Activated CD4-positive, alpha-beta T cell treated with anti-CD3 and anti-CD28 coated beads, Interleukin-2, Interleukin-4, amounts not matched to agents 100 ng/mL and 50 ng/mL, durations not matched to agents 16 hours and 8 hours (primary cell): Measurements from ENCODE around the gene ASXL2.
"Not testable (repeated sequence)": the region's sequence is repeated elsewhere in the genome, so short reads cannot be mapped to it uniquely, and the experiment has no call there.

Experiments used
- DNase-seq: peaks from one replicate; pipeline ENCODE4 v3.0.0-alpha.2; 2020; ENCODE audit warnings: low spot score

ASXL2 gene

DNA sequence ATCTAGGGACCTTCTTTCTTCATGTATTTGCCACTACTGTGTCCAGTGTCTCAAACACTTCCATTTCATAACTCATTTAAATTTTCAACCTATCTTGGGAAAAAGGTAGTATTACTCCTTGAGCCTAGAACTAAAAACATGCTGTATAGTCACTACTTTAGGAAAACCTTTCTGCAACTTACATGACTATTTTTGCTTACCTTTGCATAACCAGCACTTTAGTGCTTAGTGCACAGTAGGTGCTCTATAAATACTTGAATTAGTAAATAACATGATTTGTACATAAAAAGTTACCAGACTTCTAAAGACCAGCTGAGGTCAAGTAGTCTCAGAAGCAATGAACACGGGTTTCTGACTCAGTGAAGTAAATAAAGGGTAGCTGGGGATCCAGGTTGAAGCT, 142.5 kb downstream of the ASXL2 start:
- no peak for DNase-seq

DNA sequence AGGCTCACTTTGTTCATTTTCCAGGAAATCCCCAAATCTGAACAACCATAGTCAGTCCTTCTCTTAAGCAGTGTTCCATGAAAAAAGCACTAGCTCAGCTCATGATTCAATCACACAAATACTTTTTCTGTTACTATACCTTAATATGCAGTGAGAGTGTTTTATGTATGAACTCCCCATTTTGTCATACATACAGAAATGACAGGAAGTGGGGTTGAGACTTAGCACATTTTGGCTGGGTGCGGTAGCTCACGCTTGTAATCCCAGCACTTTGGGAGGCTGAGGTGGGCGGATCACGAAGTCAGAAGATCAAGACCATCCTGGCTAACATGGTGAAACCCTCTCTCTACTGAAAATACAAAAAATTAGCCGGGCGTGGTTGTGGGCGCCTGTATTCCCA, 149.7 kb downstream of the ASXL2 start:
- no peak for DNase-seq

DNA sequence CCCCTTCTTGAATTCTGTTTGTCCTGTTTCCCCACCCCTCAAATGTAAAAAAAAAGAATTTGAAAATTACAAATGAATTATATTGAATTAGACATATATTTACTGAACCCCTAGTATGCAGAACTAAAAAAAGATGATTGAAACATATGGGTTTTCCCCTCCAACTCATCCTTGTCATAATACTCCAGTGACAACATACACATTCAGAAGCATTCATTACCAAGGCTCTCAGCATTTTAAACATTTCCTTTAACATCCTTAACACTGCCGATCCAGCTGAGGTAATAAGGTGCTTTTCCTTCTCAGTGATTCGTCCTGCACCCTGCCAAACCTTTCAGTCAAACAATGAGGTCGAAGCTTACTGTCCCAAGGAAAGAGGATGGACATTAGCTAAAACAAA, 151.8 kb downstream of the ASXL2 start:
- no peak for DNase-seq

- DNase-seq = no peak
These were observed 152.4 kb downstream of the ASXL2 start for GRCh38 chr2:25725877-25726276.

DNA sequence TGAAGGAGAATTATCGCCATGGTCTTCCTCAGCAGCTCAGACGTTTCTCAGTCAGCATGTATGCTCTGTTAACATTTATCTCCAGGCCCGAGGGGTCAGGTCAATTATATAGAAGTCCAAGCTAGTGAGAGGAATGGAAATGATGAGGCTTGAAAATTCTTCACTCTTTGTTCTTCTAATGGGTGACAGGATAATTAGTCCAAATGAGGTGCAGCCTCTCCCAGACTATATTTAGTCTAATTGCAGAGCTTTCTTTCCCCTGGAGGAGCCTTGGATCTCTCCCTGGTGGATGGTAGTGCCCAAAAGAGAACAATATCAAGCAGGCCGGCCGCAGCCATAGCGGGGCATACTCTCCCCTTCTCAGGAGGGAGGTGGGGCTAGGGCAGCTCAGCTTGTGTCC, 153.5 kb downstream of the ASXL2 start:
- DNase-seq = no peak

- DNase-seq = no peak
These were observed 156.1 kb downstream of the ASXL2 start for GRCh38 chr2:25722224-25722623.

GRCh38 chr2:25720575-25720974, 157.7 kb downstream of the ASXL2 start:
- no peak for DNase-seq

DNA sequence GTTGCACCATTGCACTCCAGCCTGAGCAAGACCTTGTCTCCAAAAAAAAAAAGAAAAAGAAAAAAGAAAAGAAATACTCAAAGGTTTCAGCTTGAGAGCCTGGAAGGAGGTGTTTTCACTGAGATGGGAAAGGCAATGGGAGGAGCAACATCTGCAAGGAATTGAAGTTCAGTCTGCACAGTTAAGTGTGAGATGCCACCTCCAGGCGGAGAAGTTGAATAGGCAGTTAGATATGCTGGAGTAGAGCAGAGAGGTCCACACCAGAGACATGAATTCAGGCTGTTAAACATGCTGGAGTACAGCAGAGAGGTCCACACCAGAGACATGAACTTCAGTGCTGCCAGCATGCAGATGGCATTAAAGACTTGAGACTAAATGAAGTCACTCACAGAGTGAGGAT, 163.5 kb downstream of the ASXL2 start:
- DNase-seq = no peak

DNA sequence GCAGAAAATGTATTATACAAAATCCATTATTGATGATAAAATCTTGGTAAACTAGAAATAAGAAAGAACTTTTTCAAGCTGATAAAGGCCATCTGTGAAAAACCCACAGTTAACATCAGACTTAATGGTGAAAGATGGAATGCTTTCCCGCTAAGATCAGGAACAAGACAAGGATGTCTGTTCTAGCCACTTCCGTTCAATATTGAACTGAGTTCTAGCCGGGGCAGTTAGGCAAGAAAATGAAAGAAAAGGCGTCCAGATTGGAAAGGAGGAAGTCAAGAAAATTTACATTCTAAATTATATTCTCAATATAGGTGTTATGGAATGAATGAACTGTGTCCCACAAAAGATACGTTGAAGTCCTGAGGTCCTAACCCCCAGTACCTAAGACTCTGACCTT, 165.8 kb downstream of the ASXL2 start:
- DNase-seq = no peak

GRCh38 chr2:25711675-25712354, 166.5 kb downstream of the ASXL2 start:
- DNase-seq = no peak

DNA sequence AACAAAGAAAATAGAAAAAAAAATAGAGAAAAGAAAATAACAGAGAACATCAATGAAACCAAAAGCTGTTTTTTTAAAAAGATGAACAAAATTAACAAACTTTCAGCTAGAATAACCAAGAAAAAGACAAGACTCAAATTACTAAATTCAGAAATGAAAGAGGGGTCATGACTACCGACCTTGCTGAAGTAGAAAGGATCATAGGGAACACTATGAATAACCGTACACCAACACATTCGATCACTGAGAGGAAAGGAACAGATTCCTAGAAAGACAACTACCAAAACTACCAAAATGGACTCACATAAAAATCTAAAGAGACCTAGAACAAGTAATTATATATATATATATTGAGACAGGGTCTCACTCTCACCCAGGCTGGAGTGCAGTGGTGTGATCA, 167.5 kb downstream of the ASXL2 start:
- no peak for DNase-seq

DNA sequence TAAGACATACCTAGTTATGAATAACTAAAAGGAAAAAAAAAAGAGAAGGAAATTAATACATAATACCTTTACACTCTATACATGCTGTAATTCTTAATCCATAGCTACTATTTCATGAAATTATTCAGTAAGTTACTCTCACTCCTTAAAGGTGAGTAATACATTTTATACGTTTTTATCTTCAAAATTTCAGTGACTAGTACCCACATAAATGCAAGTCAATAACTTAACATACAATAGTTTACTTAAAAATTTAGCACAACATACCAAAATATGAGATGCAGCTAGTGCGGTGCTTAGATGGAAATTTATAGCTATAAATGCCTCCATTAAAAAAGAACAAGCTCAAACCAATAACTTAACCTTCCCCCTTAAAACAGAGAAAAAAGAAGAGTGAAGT, 168.9 kb downstream of the ASXL2 start:
- DNase-seq = no peak

DNA sequence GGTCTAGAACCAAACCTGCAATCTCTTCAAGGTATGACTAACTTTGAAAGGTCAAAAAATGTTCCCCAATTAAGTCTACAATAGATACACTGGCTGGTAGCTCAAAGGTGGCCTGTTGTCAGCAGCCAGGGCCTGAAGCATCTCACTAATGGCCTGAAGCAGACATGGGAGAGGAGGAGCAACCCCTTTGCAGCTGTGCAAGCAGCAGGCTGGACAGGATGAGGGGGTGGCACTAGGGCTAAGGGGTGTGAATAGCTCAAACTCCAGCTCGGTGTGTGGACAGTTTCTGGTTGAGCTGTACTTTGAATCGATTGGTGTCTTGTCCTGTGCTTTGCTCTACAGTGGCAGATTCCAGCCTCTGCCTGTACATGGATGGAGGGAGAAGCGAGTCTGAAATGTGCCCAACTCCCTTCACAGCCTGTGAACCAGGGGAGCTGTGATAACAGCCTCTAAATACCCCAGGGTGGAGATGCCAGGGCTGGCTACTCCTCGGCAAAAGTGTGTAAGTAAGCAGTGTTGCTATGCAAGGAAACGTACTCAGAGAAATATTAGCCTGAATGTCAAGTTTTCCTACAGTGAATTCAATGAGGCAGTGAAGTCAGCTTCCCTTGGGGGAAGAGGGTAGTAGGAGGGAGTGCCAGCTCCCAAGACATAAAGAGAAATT, 170.2 kb downstream of the ASXL2 start:
- DNase-seq = no peak

DNA sequence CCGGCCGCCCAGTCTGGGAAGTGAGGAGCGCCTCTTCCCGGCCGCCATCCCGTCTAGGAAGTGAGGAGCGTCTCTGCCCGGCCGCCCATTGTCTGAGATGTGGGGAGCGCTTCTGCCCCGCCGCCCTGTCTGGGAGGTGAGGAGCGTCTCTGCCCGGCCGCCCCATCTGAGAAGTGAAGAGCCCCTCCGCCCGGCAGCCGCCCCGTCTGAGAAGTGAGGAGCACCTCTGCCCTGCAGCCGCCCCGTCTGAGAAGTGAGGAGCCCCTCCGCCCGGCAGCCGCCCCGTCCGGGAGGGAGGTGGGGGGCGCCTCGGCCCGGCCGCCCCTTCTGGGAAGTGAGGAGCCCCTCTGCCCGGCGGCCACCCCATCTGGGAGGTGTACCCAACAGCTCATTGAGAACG, 172.7 kb downstream of the ASXL2 start:
- not testable (repeated sequence) for DNase-seq

DNA sequence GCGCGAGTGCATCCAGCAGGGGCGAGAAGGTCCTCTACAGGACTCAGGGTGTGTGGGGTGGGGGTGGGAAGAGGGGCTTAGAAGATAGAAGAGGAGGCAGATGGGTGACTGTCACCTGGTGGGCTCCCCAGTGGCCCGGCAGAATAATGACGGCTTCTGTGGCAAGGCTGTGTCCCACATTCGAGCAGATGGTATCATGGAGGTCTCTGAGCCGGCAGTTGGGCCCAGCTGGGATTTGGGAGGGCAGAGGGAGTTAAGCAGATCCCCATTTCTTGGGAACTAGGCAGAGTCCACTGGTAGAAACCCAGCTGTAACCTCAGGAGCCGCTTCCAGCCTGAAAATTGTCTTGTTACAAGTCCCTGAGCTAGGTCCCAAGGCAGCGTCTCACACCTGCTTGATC, 176.5 kb downstream of the ASXL2 start:
- no peak for DNase-seq

DNA sequence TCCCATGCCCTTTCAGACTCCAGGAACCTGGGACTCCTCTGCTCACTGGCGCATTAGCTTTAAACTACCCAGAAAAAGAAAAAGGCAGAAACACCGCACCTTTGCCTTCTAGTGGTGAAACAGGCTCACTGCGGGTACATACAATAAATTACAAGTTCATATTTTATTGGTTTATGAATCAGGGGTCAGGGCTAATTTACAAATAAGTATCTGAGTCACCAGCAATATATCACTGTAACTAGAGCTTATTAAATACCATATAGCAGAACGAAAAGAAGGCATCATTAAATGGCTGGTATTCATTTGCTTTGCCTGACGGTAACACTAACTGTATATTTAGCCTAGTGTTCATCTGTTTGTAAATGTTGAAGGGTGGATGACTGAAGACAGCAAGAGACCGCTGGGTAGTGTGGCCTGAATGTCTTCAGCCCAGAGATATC, 178.0 kb downstream of the ASXL2 start:
- DNase-seq = peak; percentile 49

- no peak for DNase-seq
These were observed 179.1 kb downstream of the ASXL2 start for GRCh38 chr2:25699216-25699615.

GRCh38 chr2:25698752-25699151, 179.5 kb downstream of the ASXL2 start:
- peak; percentile 37 for DNase-seq

GRCh38 chr2:25697559-25698341, 180.5 kb downstream of the ASXL2 start:
- DNase-seq = no peak

- DNase-seq = no peak
These were observed 185.4 kb downstream of the ASXL2 start for GRCh38 chr2:25692737-25693445.

GRCh38 chr2:25692143-25692542, 186.1 kb downstream of the ASXL2 start:
- no peak for DNase-seq

DNA sequence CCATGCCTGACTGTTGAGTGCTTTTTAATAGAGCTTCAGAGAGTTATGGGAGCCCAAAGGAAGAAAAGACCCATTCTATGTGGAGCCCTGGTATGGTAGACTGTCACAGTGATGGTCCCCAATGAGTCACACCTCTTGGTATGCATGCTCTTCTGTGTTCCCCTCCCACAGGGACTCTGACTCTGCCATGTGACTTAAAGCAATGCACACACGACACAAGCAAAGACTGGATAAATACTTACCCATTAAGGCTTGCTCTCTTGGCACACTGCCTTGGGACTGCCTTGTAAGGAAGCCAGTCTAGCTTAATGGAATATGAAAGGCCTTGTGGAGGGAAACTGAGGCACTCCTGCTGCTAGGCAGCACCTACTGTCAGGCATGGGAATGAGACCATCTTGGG, 188.2 kb downstream of the ASXL2 start:
- DNase-seq = no peak

- DNase-seq = no peak
These were observed 190.1 kb downstream of the ASXL2 start for GRCh38 chr2:25688236-25688635.
